ENCODE data around the gene TTLL11. TPM values are rescaled to one million over a fixed set of nuclear protein-coding genes. Genes with fewer than 3 reads are reported as not detected.

TTLL11 gene
- total RNA-seq, 4 donors from 2014 or later = 15.1 to 42.6 (median 29.1) TPM

GRCh38 chr9:121902461-121903135 lies 190.5 kb downstream of the TTLL11 start:
- TF ChIP-seq POLR2A (IDR thresholded peaks at IDR 0.05) = no peak
- no peak overlapping the region for H3K4me3 ChIP-seq
- H3K4me1 ChIP-seq = peaks cover 0 to 6% (median 0%) of the 10 kb centered on the region in 3 donors
- H3K27me3 ChIP-seq = no peaks in the 10 kb centered on the region
- ATAC-seq = no peak
- no peaks in the 10 kb centered on the region for H3K9me3 ChIP-seq
- WGBS, 2 donors (ENCODE audit: low coverage in 1 of 2) = 49 to 66% methylated on average over 5 to 7 of the region's 7 CpGs
- H3K27ac ChIP-seq = no peak overlapping the region
- no peaks in the 10 kb centered on the region for H3K36me3 ChIP-seq

- H3K36me3 ChIP-seq = no peaks in the 10 kb centered on the region
- no peak overlapping the region for H3K4me3 ChIP-seq
- ATAC-seq = no peak
- H3K4me1 ChIP-seq = peaks cover 0 to 5% (median 0%) of the 10 kb centered on the region in 3 donors
- 90% methylated on average over 3 of the region's 3 CpGs; no CpG with 5 or more reads in 1 of the 2 donors for WGBS, 2 donors (ENCODE audit: low coverage in 1 of 2)
- no peaks in the 10 kb centered on the region for H3K9me3 ChIP-seq
- H3K27me3 ChIP-seq = no peaks in the 10 kb centered on the region
- H3K27ac ChIP-seq = no peak overlapping the region
- TF ChIP-seq EP300 (IDR thresholded peaks at IDR 0.05) = no peak
- no peak for TF ChIP-seq POLR2AphosphoS5 (IDR thresholded peaks at IDR 0.05)
- TF ChIP-seq CTCF (IDR thresholded peaks at IDR 0.05) = no peak
- no peak for TF ChIP-seq POLR2A (IDR thresholded peaks at IDR 0.05)
These were observed 191.5 kb downstream of the TTLL11 start for GRCh38 chr9:121901616-121902015.

GRCh38 chr9:121900163-121900562 lies 192.9 kb downstream of the TTLL11 start:
- no peak overlapping the region for H3K27ac ChIP-seq
- H3K36me3 ChIP-seq = no peaks in the 10 kb centered on the region
- no peak for ATAC-seq
- H3K9me3 ChIP-seq = no peaks in the 10 kb centered on the region
- no peak overlapping the region for H3K4me3 ChIP-seq
- TF ChIP-seq EP300 (IDR thresholded peaks at IDR 0.05) (no peak), CTCF (IDR thresholded peaks at IDR 0.05) (no peak)
- H3K27me3 ChIP-seq = no peaks in the 10 kb centered on the region
- WGBS, 2 donors (ENCODE audit: low coverage in 1 of 2) = 77 to 92% methylated on average over 2 to 5 of the region's 5 CpGs
- peaks cover 0 to 5% (median 0%) of the 10 kb centered on the region in 3 donors for H3K4me1 ChIP-seq

- 96 to 100% methylated on average over 1 to 4 of the region's 4 CpGs for WGBS, 2 donors (ENCODE audit: low coverage in 1 of 2)
- Histone ChIP-seq H3K36me3 (peaks cover 0 to 2% of the 10 kb centered on the region in 2 donors), H3K4me1 (peaks cover 0 to 5% (median 0%) of the 10 kb centered on the region in 3 donors), H3K9me3 (no peaks in the 10 kb centered on the region), H3K27me3 (no peaks in the 10 kb centered on the region), H3K27ac (no peak overlapping the region), H3K4me3 (no peak overlapping the region)
- ATAC-seq = no peak
- TF ChIP-seq CTCF (IDR thresholded peaks at IDR 0.05) (no peak), POLR2AphosphoS5 (IDR thresholded peaks at IDR 0.05) (no peak), POLR2A (IDR thresholded peaks at IDR 0.05) (no peak), EP300 (IDR thresholded peaks at IDR 0.05) (no peak)
These were observed 194.3 kb downstream of the TTLL11 start for GRCh38 chr9:121898856-121899255.

GRCh38 chr9:121897140-121897539 lies 196.0 kb downstream of the TTLL11 start:
- H3K4me1 ChIP-seq = peaks cover 0 to 5% (median 0%) of the 10 kb centered on the region in 3 donors
- peaks cover 0 to 5% of the 10 kb centered on the region in 2 donors for H3K36me3 ChIP-seq
- no peaks in the 10 kb centered on the region for H3K9me3 ChIP-seq
- no peak for ATAC-seq
- TF ChIP-seq POLR2A (IDR thresholded peaks at IDR 0.05) (no peak), CTCF (IDR thresholded peaks at IDR 0.05) (no peak), POLR2AphosphoS5 (IDR thresholded peaks at IDR 0.05) (no peak), EP300 (IDR thresholded peaks at IDR 0.05) (no peak)
- H3K27ac ChIP-seq = no peak overlapping the region
- no peaks in the 10 kb centered on the region for H3K27me3 ChIP-seq
- no peak overlapping the region for H3K4me3 ChIP-seq
- WGBS, 2 donors (ENCODE audit: low coverage in 1 of 2) = 94% methylated on average over 10 of the region's 10 CpGs; no CpG with 5 or more reads in 1 of the 2 donors

All from gastroesophageal sphincter (tissue), 4 donors.